ENCODE data around the gene TRIOBP. TPM values are rescaled to one million over a fixed set of nuclear protein-coding genes. Genes with fewer than 3 reads are reported as not detected.

Gene TRIOBP
- total RNA-seq, 3 donors from 2014 or later (not counting 1 experiment from before 2014, with no cell fraction given), result 25.1 to 38.5 (median 25.8) TPM

DNA sequence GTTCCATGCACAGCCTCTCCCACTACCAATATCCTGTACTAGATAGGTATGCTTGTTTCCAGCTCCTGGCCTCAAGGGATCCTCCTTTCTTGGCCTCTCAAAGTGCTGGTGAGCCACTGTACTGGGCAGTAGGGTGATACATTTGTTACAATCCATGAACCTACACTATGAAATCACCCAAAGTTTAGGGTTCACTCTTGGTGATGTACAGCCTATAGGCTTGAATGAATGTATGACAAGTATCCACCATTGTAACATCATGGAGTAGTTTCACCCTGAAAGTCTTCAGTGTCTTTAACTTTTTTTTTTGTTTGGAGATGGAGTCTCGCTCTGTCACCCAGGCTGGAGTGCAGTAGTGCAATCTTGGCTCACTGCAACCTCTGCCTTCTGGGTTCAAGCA, 31.8 kb downstream of the TRIOBP start:
- Mint-ChIP-seq H3K4me3 (no peak overlapping the region), H3K9me3 (no peaks in the 10 kb centered on the region), H3K27me3 (ENCODE audit: low read depth in 2 of 2) (no peaks in the 10 kb centered on the region), H3K4me1 (peaks cover 0 to 5% of the 10 kb centered on the region in 2 donors), H3K36me3 (no peaks in the 10 kb centered on the region), H3K27ac (no peak overlapping the region)
- intact Hi-C loops (cut with micrococcal nuclease), result no loop called here
- ATAC-seq (no peak), DNase-seq (no peak)
- WGBS (ENCODE audit: insufficient coverage), result 100% methylated on average over 1 of the region's 1 CpG
- TF ChIP-seq, protein P1, sequence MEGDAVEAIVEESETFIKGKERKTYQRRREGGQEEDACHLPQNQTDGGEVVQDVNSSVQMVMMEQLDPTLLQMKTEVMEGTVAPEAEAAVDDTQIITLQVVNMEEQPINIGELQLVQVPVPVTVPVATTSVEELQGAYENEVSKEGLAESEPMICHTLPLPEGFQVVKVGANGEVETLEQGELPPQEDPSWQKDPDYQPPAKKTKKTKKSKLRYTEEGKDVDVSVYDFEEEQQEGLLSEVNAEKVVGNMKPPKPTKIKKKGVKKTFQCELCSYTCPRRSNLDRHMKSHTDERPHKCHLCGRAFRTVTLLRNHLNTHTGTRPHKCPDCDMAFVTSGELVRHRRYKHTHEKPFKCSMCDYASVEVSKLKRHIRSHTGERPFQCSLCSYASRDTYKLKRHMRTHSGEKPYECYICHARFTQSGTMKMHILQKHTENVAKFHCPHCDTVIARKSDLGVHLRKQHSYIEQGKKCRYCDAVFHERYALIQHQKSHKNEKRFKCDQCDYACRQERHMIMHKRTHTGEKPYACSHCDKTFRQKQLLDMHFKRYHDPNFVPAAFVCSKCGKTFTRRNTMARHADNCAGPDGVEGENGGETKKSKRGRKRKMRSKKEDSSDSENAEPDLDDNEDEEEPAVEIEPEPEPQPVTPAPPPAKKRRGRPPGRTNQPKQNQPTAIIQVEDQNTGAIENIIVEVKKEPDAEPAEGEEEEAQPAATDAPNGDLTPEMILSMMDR (IDR thresholded peaks at IDR 0.05), result no peak
- Histone ChIP-seq H3K4me1 (ENCODE audit: control insufficient read depth, insufficient read depth, low read length) (peaks cover 3% of the 10 kb centered on the region), H3K27ac (ENCODE audit: low read length) (no peak overlapping the region), H3K9me3 (ENCODE audit: control insufficient read depth, insufficient read depth, low read length) (no peaks in the 10 kb centered on the region), H3K4me3 (ENCODE audit: low read length) (no peak overlapping the region), H3K36me3 (ENCODE audit: control insufficient read depth, insufficient read depth, low read length) (no peaks in the 10 kb centered on the region), H3K27me3 (ENCODE audit: control insufficient read depth, insufficient read depth, low read length) (no peaks in the 10 kb centered on the region)

DNA sequence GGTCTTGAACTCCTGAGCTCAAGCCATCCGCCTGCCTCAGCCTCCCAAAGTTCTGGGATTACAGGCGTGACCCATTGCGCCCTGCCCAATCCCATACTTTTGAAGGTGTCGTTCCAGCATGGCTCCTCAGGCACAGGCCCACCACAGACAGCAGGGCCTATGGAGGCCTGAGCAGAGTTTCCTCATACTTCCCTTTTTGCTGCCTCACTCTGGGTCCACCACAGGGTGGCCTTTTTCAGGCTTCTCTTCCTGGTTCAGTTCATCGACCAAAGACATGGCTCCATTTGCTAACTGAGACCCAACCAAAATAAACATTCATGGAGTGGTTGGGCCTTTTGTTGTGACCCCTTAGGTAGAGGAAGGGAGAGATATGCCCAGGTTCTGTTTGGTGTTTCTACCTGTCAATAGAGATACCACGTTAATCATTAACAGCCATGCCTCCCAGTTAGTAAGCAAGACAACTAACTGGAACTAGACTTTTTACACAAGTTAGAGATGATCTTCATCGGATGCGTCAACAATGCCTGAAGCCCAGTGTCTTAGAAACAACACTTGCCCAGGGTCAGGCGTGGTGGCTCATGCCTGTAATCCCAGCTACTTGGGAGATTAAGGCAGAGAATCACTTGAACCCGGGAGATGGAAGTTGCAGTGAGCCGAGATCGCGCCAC, 35.1 kb downstream of the TRIOBP start:
- no peaks in the 10 kb centered on the region for H3K4me1 Mint-ChIP-seq
- H3K9me3 Mint-ChIP-seq, result no peaks in the 10 kb centered on the region
- intact Hi-C loops (cut with micrococcal nuclease), result no loop called here
- no peak overlapping the region for H3K4me3 ChIP-seq (ENCODE audit: low read length)
- WGBS (ENCODE audit: insufficient coverage), result 87% methylated on average over 9 of the region's 13 CpGs
- DNase-seq, result no peak
- no peaks in the 10 kb centered on the region for H3K36me3 Mint-ChIP-seq
- no peaks in the 10 kb centered on the region for H3K27me3 ChIP-seq (ENCODE audit: control insufficient read depth, insufficient read depth, low read length)
- H3K4me3 Mint-ChIP-seq, result no peak overlapping the region
- no peak overlapping the region for H3K27ac ChIP-seq (ENCODE audit: low read length)
- H3K27me3 Mint-ChIP-seq (ENCODE audit: low read depth in 2 of 2), result no peaks in the 10 kb centered on the region
- no peak overlapping the region for H3K27ac Mint-ChIP-seq
- peak in 1 of 3 donors; percentile 69 for ATAC-seq
- H3K36me3 ChIP-seq (ENCODE audit: control insufficient read depth, insufficient read depth, low read length), result no peaks in the 10 kb centered on the region
- H3K9me3 ChIP-seq (ENCODE audit: control insufficient read depth, insufficient read depth, low read length), result no peaks in the 10 kb centered on the region
- no peaks in the 10 kb centered on the region for H3K4me1 ChIP-seq (ENCODE audit: control insufficient read depth, insufficient read depth, low read length)
- TF ChIP-seq, protein P1 (IDR thresholded peaks at IDR 0.05), result no peak

DNA sequence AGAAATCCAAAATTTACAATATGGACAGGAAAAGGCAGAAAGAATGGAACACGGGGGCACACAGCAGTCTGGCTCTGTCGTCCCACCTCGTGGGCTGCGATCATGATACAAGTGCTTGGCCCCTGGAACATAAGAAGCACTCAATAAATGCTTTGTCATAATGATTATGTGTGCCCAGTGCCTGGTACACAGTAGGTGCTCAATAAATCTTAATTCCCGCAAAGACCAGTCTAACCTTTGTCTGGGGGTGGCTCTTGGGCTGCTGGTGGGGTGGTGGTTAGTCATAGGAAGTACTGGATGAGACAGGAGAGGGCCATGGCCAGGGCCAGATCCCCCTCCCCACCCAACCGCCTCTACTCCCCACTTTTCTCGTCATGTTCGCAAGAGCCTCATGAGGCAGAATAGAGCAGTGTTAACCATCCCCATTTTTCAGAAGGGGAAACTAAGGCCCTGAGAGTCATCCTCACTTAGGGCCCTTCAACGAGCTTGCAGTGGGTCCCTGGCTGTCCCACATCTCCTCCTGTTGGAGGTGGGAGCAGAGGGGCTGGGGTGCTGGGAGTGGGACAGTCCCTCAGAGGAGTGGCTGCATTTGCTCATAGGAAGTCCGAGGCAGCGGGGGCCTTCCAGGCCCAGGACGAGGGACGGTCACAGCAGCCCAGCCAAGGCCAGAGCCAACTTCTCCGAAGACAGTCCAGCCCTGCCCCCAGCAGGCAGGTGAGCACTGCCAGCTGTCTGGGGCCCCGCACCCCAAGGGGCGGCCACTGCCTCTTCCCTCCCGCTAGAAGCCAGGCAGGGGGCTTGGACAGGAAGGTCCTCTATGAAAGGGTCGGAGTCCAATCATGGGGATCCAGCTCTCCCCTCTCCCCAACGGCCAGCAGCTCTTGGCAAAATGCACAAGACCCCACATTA, 36.1 kb downstream of the TRIOBP start:
- no peak overlapping the region for H3K4me3 Mint-ChIP-seq
- no peak overlapping the region for H3K27ac ChIP-seq (ENCODE audit: low read length)
- no peak overlapping the region for H3K27ac Mint-ChIP-seq
- ATAC-seq, result no peak
- no peaks in the 10 kb centered on the region for H3K9me3 ChIP-seq (ENCODE audit: control insufficient read depth, insufficient read depth, low read length)
- H3K4me1 Mint-ChIP-seq, result no peaks in the 10 kb centered on the region
- no peaks in the 10 kb centered on the region for H3K9me3 Mint-ChIP-seq
- H3K36me3 ChIP-seq (ENCODE audit: control insufficient read depth, insufficient read depth, low read length), result no peaks in the 10 kb centered on the region
- H3K36me3 Mint-ChIP-seq, result no peaks in the 10 kb centered on the region
- H3K27me3 Mint-ChIP-seq (ENCODE audit: low read depth in 2 of 2), result peaks cover 0 to under 1% of the 10 kb centered on the region in 2 donors
- no peak for DNase-seq
- H3K4me3 ChIP-seq (ENCODE audit: low read length), result no peak overlapping the region
- 85% methylated on average over 19 of the region's 19 CpGs for WGBS (ENCODE audit: insufficient coverage)
- intact Hi-C loops (cut with micrococcal nuclease), result no loop called here
- no peaks in the 10 kb centered on the region for H3K4me1 ChIP-seq (ENCODE audit: control insufficient read depth, insufficient read depth, low read length)
- TF ChIP-seq, protein P1 (IDR thresholded peaks at IDR 0.05), result no peak
- no peaks in the 10 kb centered on the region for H3K27me3 ChIP-seq (ENCODE audit: control insufficient read depth, insufficient read depth, low read length)

Measured in natural killer cell (primary cell).